Measurements from ENCODE around the gene COG1.

DNA sequence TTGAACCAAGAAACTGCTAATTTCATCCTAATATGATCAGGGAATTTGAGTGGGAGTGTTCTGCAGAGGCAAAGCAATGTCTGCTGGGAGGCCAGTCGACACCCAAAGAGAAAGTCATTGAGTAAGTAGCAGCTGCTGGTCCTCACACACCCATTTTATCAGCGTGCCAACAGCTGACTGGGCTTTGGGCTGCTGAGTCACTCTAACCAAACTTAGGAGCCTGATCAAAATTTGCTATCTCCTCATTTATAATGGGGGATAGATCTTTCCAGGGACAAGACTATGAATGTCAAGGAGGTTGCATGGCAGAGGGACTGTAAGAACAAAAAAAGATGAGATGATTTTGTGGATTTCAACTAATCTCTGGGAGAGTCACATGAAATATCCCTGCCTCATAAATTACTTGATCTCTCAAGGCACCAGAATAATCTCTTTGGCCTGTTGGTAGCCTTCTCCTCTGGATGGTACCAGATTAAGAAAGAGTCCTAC is 35.9 kb downstream of the COG1 start:
- TF ChIP-seq, protein P1, sequence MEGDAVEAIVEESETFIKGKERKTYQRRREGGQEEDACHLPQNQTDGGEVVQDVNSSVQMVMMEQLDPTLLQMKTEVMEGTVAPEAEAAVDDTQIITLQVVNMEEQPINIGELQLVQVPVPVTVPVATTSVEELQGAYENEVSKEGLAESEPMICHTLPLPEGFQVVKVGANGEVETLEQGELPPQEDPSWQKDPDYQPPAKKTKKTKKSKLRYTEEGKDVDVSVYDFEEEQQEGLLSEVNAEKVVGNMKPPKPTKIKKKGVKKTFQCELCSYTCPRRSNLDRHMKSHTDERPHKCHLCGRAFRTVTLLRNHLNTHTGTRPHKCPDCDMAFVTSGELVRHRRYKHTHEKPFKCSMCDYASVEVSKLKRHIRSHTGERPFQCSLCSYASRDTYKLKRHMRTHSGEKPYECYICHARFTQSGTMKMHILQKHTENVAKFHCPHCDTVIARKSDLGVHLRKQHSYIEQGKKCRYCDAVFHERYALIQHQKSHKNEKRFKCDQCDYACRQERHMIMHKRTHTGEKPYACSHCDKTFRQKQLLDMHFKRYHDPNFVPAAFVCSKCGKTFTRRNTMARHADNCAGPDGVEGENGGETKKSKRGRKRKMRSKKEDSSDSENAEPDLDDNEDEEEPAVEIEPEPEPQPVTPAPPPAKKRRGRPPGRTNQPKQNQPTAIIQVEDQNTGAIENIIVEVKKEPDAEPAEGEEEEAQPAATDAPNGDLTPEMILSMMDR (IDR thresholded peaks at IDR 0.05) = no peak
- TF ChIP-seq POLR2A (IDR thresholded peaks at IDR 0.05) = no peak
